ENCODE results near the gene PFN3. TPM values are rescaled to one million over a fixed set of nuclear protein-coding genes. Genes with fewer than 3 reads are reported as not detected.

The PFN3 gene
- total RNA-seq, 1 experiment from 2014 or later: not detected

GRCh38 chr5:177355868-177356168, 44.6 kb downstream of the PFN3 start:
- Mint-ChIP-seq H3K9me3 (ENCODE audit: unreplicated experiment) (peaks cover 15% of the 10 kb centered on the region), H3K27ac (ENCODE audit: unreplicated experiment) (no peak overlapping the region), H3K4me1 (ENCODE audit: low read depth, unreplicated experiment) (peaks cover 9% of the 10 kb centered on the region), H3K4me3 (ENCODE audit: unreplicated experiment) (no peak overlapping the region), H3K36me3 (ENCODE audit: insufficient read depth, unreplicated experiment) (peaks cover 9% of the 10 kb centered on the region), H3K27me3 (ENCODE audit: insufficient read depth, unreplicated experiment) (no peaks in the 10 kb centered on the region)
- CTCF ChIA-PET: interaction anchor here (0.7 to 1.4 kb wide), 3 partner anchors 15 to 53 kb away, joined by 4 to 9 read pairs (median 8); no protein-coding TSS in a partner anchor
- Histone ChIP-seq H3K9me3 (no peaks in the 10 kb centered on the region), H3K4me1 (peaks cover 4% of the 10 kb centered on the region; the same call in 1 of the 2 replicates), H3K36me3 (ENCODE audit: control insufficient read depth, insufficient read depth, low read length) (no peaks in the 10 kb centered on the region), H3K27me3 (replicated peaks; ENCODE audit: control insufficient read depth, insufficient read depth, low read length) (no peaks in the 10 kb centered on the region), H3K4me3 (ENCODE audit: low read depth, low read length) (no peak overlapping the region)
- POLR2A ChIA-PET: no interaction called here
- TF ChIP-seq CTCF (IDR thresholded peaks at IDR 0.05; ENCODE audit: insufficient read depth in 1 of 2, low read depth in 1 of 2, low read length in 1 of 2, severe bottlenecking in 1 of 2, unreplicated experiment in 1 of 2): no peak
- no peak for DNase-seq
- BruUV-seq (replicated peaks): no TSS peak
- intact Hi-C loops (cut with micrococcal nuclease; ENCODE audit: unreplicated experiment): no loop called here

GRCh38 chr5:177355162-177355867, 45.1 kb downstream of the PFN3 start:
- no peak for DNase-seq
- Mint-ChIP-seq H3K4me3 (ENCODE audit: unreplicated experiment) (no peak overlapping the region), H3K9me3 (ENCODE audit: unreplicated experiment) (peaks cover 15% of the 10 kb centered on the region), H3K4me1 (ENCODE audit: low read depth, unreplicated experiment) (peaks cover 11% of the 10 kb centered on the region), H3K36me3 (ENCODE audit: insufficient read depth, unreplicated experiment) (peaks cover 9% of the 10 kb centered on the region), H3K27ac (ENCODE audit: unreplicated experiment) (no peak overlapping the region), H3K27me3 (ENCODE audit: insufficient read depth, unreplicated experiment) (no peaks in the 10 kb centered on the region)
- H3K4me1 ChIP-seq: peaks cover 7% of the 10 kb centered on the region; the same call in 1 of the 2 replicates
- ChIA-PET POLR2A (no interaction called here), CTCF (interaction anchor here (0.7 kb wide), 1 partner anchor 22 kb away, joined by 8 read pairs; no protein-coding TSS in a partner anchor)
- no peak for TF ChIP-seq CTCF (IDR thresholded peaks at IDR 0.05; ENCODE audit: insufficient read depth in 1 of 2, low read depth in 1 of 2, low read length in 1 of 2, severe bottlenecking in 1 of 2, unreplicated experiment in 1 of 2)
- BruUV-seq (replicated peaks): no TSS peak
- H3K36me3 ChIP-seq (ENCODE audit: control insufficient read depth, insufficient read depth, low read length): no peaks in the 10 kb centered on the region
- H3K27me3 ChIP-seq (replicated peaks; ENCODE audit: control insufficient read depth, insufficient read depth, low read length): no peaks in the 10 kb centered on the region
- no peak overlapping the region for H3K4me3 ChIP-seq (ENCODE audit: low read depth, low read length)
- intact Hi-C loops (cut with micrococcal nuclease; ENCODE audit: unreplicated experiment): no loop called here
- H3K9me3 ChIP-seq: no peaks in the 10 kb centered on the region

- DNase-seq: no peak
- H3K4me1 Mint-ChIP-seq (ENCODE audit: low read depth, unreplicated experiment): peaks cover 17% of the 10 kb centered on the region
- H3K9me3 ChIP-seq: no peaks in the 10 kb centered on the region
- no peak overlapping the region for H3K4me3 ChIP-seq (ENCODE audit: low read depth, low read length)
- peaks cover 12% of the 10 kb centered on the region; the same call in 1 of the 2 replicates for H3K4me1 ChIP-seq
- H3K9me3 Mint-ChIP-seq (ENCODE audit: unreplicated experiment): peaks cover 15% of the 10 kb centered on the region
- no peaks in the 10 kb centered on the region for H3K27me3 ChIP-seq (replicated peaks; ENCODE audit: control insufficient read depth, insufficient read depth, low read length)
- ChIA-PET CTCF (interaction anchor here (1.1 kb wide), 1 partner anchor 16 kb away, joined by 3 read pairs; no protein-coding TSS in a partner anchor), POLR2A (no interaction called here)
- 0 out of 2 replicates have a peak, but pooled peaks cover 1% of the 10 kb centered on the region for H3K36me3 ChIP-seq (ENCODE audit: control insufficient read depth, insufficient read depth, low read length)
- intact Hi-C loops (cut with micrococcal nuclease; ENCODE audit: unreplicated experiment): no loop called here
- no TSS peak for BruUV-seq (replicated peaks)
- no peak overlapping the region for H3K27ac Mint-ChIP-seq (ENCODE audit: unreplicated experiment)
- TF ChIP-seq CTCF (IDR thresholded peaks at IDR 0.05; ENCODE audit: insufficient read depth in 1 of 2, low read depth in 1 of 2, low read length in 1 of 2, severe bottlenecking in 1 of 2, unreplicated experiment in 1 of 2): no peak
- H3K27me3 Mint-ChIP-seq (ENCODE audit: insufficient read depth, unreplicated experiment): no peaks in the 10 kb centered on the region
- peaks cover 9% of the 10 kb centered on the region for H3K36me3 Mint-ChIP-seq (ENCODE audit: insufficient read depth, unreplicated experiment)
- H3K4me3 Mint-ChIP-seq (ENCODE audit: unreplicated experiment): no peak overlapping the region
Observed at GRCh38 chr5:177354711-177355110, 45.8 kb downstream of the PFN3 start.
